ENCODE data around the gene LSS.

DNA sequence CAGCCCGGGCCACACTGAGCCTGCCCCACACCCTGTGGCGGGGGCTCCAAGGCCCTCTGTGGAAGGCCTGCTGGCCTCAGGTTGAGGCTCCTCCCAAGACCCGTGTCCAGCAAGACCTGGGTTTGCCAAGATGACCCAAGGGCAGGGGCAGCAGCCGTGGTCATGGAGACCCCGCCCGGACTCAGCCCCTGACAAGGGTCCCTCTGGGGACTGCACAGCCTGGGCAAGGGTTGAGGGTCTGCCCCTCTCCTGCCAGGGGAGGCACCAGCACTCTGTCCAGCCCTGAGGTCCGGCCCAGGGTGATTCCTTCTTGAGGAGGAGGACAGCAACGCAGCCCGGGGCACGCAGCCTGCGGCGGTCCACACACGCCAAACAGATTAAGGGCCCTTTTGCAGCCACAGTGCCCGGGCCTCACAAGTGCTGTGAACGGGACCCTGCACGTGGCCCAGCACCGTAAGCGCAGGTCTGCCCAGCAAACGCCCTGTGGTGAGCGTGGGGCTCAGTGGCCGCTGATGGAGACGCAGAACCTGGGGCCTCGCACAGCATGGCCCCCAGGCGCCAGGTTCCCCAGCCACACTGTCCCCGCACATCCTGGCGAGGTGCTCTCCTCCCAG, 47.7 kb downstream of the LSS start:
- TF ChIP-seq, protein P1, sequence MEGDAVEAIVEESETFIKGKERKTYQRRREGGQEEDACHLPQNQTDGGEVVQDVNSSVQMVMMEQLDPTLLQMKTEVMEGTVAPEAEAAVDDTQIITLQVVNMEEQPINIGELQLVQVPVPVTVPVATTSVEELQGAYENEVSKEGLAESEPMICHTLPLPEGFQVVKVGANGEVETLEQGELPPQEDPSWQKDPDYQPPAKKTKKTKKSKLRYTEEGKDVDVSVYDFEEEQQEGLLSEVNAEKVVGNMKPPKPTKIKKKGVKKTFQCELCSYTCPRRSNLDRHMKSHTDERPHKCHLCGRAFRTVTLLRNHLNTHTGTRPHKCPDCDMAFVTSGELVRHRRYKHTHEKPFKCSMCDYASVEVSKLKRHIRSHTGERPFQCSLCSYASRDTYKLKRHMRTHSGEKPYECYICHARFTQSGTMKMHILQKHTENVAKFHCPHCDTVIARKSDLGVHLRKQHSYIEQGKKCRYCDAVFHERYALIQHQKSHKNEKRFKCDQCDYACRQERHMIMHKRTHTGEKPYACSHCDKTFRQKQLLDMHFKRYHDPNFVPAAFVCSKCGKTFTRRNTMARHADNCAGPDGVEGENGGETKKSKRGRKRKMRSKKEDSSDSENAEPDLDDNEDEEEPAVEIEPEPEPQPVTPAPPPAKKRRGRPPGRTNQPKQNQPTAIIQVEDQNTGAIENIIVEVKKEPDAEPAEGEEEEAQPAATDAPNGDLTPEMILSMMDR (IDR thresholded peaks at IDR 0.05) = no peak
- TF ChIP-seq POLR2A (IDR thresholded peaks at IDR 0.05) = no peak
